GM18873 (cell line): ENCODE measurements around the gene PABPN1.
A peak's percentile ranks its signal among the peaks of the same experiment; 100 is the strongest.
"Not testable (repeated sequence)": the region's sequence is repeated elsewhere in the genome, so short reads cannot be mapped to it uniquely, and the experiment has no call there.

Source experiments
- ATAC-seq: cut with Tn5 transposase; IDR thresholded peaks from one replicate; pipeline ENCODE4 v1.9.1; 2021; ENCODE audit warnings: mild to moderate bottlenecking, moderate library complexity, moderate number of reproducible peaks; ENCODE audit not compliant: unreplicated experiment, low FRiP score

The PABPN1 gene

GRCh38 chr14:23301288-23301968, 19.8 kb upstream of the PABPN1 start:
- ATAC-seq, result peak; percentile 65

- ATAC-seq, result peak; percentile 14
These were observed 19.3 kb upstream of the PABPN1 start for GRCh38 chr14:23301969-23302289.

GRCh38 chr14:23302290-23303225, 18.7 kb upstream of the PABPN1 start, which contains the start of gene PPP1R3E:
TSS of gene PPP1R3E (minus strand) at chr14:23302859. CDS start at chr14:23302576, 283 bp downstream.
- ATAC-seq, result peak; percentile 24

GRCh38 chr14:23306412-23307145, 14.7 kb upstream of the PABPN1 start, which contains the start of gene BCL2L2:
TSS of gene BCL2L2 (plus strand) at chr14:23306833. CDS start at chr14:23307768, 935 bp downstream.
- ATAC-seq, result no peak

GRCh38 chr14:23307146-23307530, 14.1 kb upstream of the PABPN1 start:
- ATAC-seq, result no peak

GRCh38 chr14:23307687-23308644, 13.3 kb upstream of the PABPN1 start:
- ATAC-seq, result no peak

- ATAC-seq, result no peak
These were observed 12.4 kb upstream of the PABPN1 start for GRCh38 chr14:23308721-23309445.

- no peak for ATAC-seq
These were observed 10.7 kb upstream of the PABPN1 start for GRCh38 chr14:23310546-23310945.

- ATAC-seq, result no peak
These were observed 5.0 kb upstream of the PABPN1 start for GRCh38 chr14:23316300-23316699.

- ATAC-seq, result no peak
These were observed 1.3 kb upstream of the PABPN1 start for GRCh38 chr14:23319746-23320583.

- no peak for ATAC-seq
These were observed 603 bp downstream of the PABPN1 start for GRCh38 chr14:23321572-23322547.

- no peak for ATAC-seq
These were observed 1.6 kb downstream of the PABPN1 start for GRCh38 chr14:23322568-23323517.

GRCh38 chr14:23323838-23324454, 2.7 kb downstream of the PABPN1 start:
- no peak for ATAC-seq

- ATAC-seq, result no peak
These were observed 3.2 kb downstream of the PABPN1 start for GRCh38 chr14:23324455-23324846.

- ATAC-seq, result no peak
These were observed 3.7 kb downstream of the PABPN1 start for GRCh38 chr14:23324993-23325392.

- not testable (repeated sequence) for ATAC-seq
These were observed 4.5 kb downstream of the PABPN1 start for GRCh38 chr14:23325746-23326145.
